H1 (cell line): ENCODE results near the gene NADK. TPM values are rescaled to one million over a fixed set of nuclear protein-coding genes. Genes with fewer than 3 reads are reported as not detected.

Source experiments
- CBX5 ChIP-seq: fragments of 300-800, 300-1000 bp; sonication (generic); IDR thresholded peaks from 2 replicates; pipeline ENCODE4 v1.7.1; 2016; ENCODE audit warnings: antibody characterized with exemption, low read length, low read depth
- MAFK ChIP-seq: IDR thresholded peaks from 2 replicates; pipeline ENCODE4 v1.6.1; 2012; ENCODE audit warnings: low read depth, mild to moderate bottlenecking, improper control_type of control experiment, low read length
- MAX ChIP-seq: IDR thresholded peaks from 2 replicates; pipeline ENCODE4 v1.6.1; 2012; ENCODE audit warnings: inconsistent platforms
- SAP30 ChIP-seq: fragments of 300-600 bp; sonication (generic); IDR thresholded peaks from 2 replicates; pipeline ENCODE4 v1.7.1; 2012; ENCODE audit warnings: low read length, moderate library complexity, mild to moderate bottlenecking, inconsistent platforms; ENCODE audit not compliant: insufficient read depth, insufficient replicate concordance
- SIN3A ChIP-seq, 2 experiments: IDR thresholded peaks in 1 of 2; conservative IDR thresholded peaks in 1 of 2; 2 replicates each; pipeline ENCODE4 v1.6.1; 2011 to 2012; ENCODE audit warnings: low read length in 2 of 2, improper control_type of control experiment in 1 of 2, low read depth in 1 of 2, mild to moderate bottlenecking in 1 of 2
- SIRT6 ChIP-seq: IDR thresholded peaks from one replicate; pipeline ENCODE4 v1.7.1; 2012; ENCODE audit warnings: low read length, inconsistent platforms
- TCF12 ChIP-seq: IDR thresholded peaks from 2 replicates; pipeline ENCODE4 v1.6.1; 2011; ENCODE audit warnings: low read depth, mild to moderate bottlenecking, low read length
- polyA plus RNA-seq, 7 experiments: library from polyadenylated mRNA; depleted of rRNA in 3 of 7; stranded (reverse) in 5 of 7; unstranded in 2 of 7; fragments of >200 nt in 5 of 7; fragments of 200-250 nt in 2 of 7; gene quantifications; 1 replicate in 5 of 7; 2 replicates in 1 of 7; 4 replicates in 1 of 7; pipeline versions ENCODE4 v1.2.1 to v1.2.3, GENCODE V29; 2011 to 2013; ENCODE audit warnings: missing spikeins in 2 of 7, mixed read lengths in 2 of 7
- total RNA-seq: library from RNA; stranded (reverse); fragmentation: NEBNext Ultra II Directional; extraction: Animal tissue kit (Norgen Biotek cat#: 25700); gene quantifications from 2 replicates; pipeline ENCODE4 v1.2.1, GENCODE V29; 2021

The NADK gene
- total and polyA plus RNA-seq, 2 of the 8 experiments (the other 6 are each of a cell fraction or from before 2014, with no cell fraction given), result 78.0 to 89.7 TPM

DNA sequence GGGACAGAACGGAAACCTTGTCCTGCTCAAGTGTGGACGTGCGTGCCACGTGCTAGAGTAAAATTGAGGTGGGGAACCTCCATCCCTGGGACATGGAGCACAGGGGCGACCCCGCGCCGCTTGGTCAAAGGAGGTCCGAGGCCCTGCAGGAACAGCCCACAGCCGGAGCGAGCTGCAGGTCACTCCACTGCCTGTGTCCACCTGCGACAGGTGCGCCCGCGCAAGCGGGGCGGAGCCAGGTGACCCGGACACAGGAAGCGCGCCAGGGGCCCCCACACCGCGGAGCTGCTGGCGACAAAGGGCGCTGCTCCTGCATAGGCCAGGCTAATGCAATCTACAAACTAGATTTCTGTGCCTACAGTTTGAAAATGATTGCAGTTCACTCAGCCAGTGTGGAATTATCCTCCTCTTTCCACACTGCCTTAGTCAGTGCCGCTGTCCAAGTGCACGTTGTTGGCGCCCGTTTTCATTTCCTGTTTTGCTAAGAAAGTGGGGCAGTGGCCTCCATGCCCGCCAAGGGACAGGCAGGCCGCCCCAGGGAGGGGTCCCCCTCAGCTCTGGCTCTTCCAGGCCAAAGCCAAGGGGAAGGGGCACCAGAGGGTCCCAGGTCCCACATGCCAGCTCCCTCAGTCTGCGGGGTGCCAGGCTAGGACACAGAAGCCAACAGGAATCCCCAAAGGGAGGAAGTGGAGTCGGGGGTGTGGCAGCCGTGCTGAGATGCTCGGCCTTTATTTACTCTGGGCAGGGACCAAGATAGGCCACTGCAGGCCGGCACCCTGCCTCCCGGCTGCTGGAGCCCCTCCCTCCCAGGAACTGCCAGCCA, 4.3 kb upstream of the NADK start (continued):
- no peak for TF ChIP-seq MAFK
- TF ChIP-seq SIRT6, result no peak
- no peak for TF ChIP-seq CBX5
- 0 out of 4 replicates have a peak, but pooled peaks of 1 of the 2 experiments have one; percentile 42 for TF ChIP-seq SIN3A (conservative IDR thresholded peaks at IDR 0.05 in 1 of 2, IDR thresholded peaks at IDR 0.05 in 1 of 2; ENCODE audit: low read depth in 1 of 2, low read length in 2 of 2)
- peak; percentile 57 for TF ChIP-seq SAP30
- TF ChIP-seq TCF12, result no peak
- peak; percentile 89 for TF ChIP-seq MAX
- TF ChIP-seq, all 59 proteins: peak for 8
